Measurements from ENCODE around the gene OXCT2. TPM values are rescaled to one million over a fixed set of nuclear protein-coding genes. Genes with fewer than 3 reads are reported as not detected.

Gene OXCT2
- total and polyA plus RNA-seq, 12 donors, result 0.06 to 2.4 (median 0.42) TPM; not detected in 1

- Histone ChIP-seq H3K27ac (peak overlapping the region in 1 of 5 donors; percentile 22), H3K9me3 (replicated peaks in 1 of 3) (no peaks in the 10 kb centered on the region), H3K4me1 (replicated peaks in 1 of 2) (no peaks in the 10 kb centered on the region), H3K36me3 (replicated peaks in 1 of 2) (no peaks in the 10 kb centered on the region), H3K4me3 (no peak overlapping the region), H3K27me3 (peaks cover 26% of the 10 kb centered on the region)
- WGBS, 4 donors, result 40 to 56% (median 53%) methylated on average over 9 to 10 of the region's 10 CpGs
- no peak for DNase-seq
- TF ChIP-seq, protein P1, sequence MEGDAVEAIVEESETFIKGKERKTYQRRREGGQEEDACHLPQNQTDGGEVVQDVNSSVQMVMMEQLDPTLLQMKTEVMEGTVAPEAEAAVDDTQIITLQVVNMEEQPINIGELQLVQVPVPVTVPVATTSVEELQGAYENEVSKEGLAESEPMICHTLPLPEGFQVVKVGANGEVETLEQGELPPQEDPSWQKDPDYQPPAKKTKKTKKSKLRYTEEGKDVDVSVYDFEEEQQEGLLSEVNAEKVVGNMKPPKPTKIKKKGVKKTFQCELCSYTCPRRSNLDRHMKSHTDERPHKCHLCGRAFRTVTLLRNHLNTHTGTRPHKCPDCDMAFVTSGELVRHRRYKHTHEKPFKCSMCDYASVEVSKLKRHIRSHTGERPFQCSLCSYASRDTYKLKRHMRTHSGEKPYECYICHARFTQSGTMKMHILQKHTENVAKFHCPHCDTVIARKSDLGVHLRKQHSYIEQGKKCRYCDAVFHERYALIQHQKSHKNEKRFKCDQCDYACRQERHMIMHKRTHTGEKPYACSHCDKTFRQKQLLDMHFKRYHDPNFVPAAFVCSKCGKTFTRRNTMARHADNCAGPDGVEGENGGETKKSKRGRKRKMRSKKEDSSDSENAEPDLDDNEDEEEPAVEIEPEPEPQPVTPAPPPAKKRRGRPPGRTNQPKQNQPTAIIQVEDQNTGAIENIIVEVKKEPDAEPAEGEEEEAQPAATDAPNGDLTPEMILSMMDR (IDR thresholded peaks at IDR 0.05), result no peak
- intact Hi-C loops (cut with DNase I), result no loop called here
These were observed 43.8 kb downstream of the OXCT2 start for GRCh38 chr1:39727221-39727931.

DNA sequence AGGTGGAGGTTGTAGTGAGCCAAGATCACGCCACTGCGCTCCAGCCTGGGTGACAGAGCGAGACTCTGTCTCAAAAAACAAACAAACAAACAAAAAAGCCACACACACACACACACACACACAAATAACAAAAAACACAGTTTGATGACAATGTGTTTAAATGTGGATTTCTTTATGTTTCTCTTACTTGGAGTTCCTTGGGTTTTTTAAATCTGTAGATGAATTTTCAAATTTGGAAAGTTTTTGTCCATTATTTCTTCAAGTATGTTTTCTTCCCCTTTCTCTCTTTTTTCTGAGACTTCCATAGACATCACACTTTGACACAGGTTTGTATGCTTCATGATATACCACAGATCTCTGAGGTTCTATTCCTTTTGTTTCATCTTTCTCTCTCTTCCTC is 44.5 kb downstream of the OXCT2 start:
- Histone ChIP-seq H3K36me3 (replicated peaks in 1 of 2) (no peaks in the 10 kb centered on the region), H3K4me1 (replicated peaks in 1 of 2) (no peaks in the 10 kb centered on the region), H3K27me3 (peaks cover 26% of the 10 kb centered on the region), H3K4me3 (no peak overlapping the region), H3K9me3 (replicated peaks in 1 of 3) (no peaks in the 10 kb centered on the region), H3K27ac (no peak overlapping the region)
- WGBS, 4 donors, result 72 to 95% (median 83%) methylated on average over 3 of the region's 3 CpGs
- intact Hi-C loops (cut with DNase I), result no loop called here
- no peak for DNase-seq
- TF ChIP-seq POLR2A (IDR thresholded peaks at IDR 0.05), result no peak
- TF ChIP-seq, protein P1 (IDR thresholded peaks at IDR 0.05), result no peak

DNA sequence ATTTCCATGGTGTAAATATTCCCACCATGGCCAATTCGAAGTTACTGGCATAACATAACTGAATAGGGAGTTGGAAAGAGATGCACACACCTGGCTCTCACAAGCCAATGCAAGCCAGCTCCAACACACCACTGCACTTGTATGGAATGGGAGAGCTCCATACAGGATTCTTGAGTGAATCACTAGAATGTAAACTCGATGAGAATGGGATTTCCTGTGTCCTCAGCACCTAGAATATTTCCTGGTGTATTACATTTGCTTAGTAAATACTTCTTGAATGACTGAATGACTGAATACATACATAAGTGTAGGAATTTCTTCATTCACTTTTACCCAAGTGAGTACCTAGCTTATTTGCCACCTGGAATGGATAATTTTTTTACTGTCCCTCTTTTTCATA is 48.7 kb downstream of the OXCT2 start:
- WGBS, 4 donors, result 18 to 27% (median 22%) methylated on average over 2 of the region's 2 CpGs
- no peak for TF ChIP-seq POLR2A (IDR thresholded peaks at IDR 0.05)
- TF ChIP-seq, protein P1 (IDR thresholded peaks at IDR 0.05), result no peak
- intact Hi-C loops (cut with DNase I), result no loop called here

GRCh38 chr1:39721664-39722063 is 49.5 kb downstream of the OXCT2 start:
- intact Hi-C loops (cut with DNase I), result loop anchor here in 1 of 2 donors (2.0 kb wide), 1 partner anchor 115 kb away; no protein-coding TSS in a partner anchor
- Histone ChIP-seq H3K27me3 (peaks cover 6% of the 10 kb centered on the region), H3K27ac (peak overlapping the region in 1 of 5 donors; percentile 9), H3K4me3 (no peak overlapping the region), H3K9me3 (replicated peaks in 1 of 3) (no peaks in the 10 kb centered on the region), H3K36me3 (replicated peaks in 1 of 2) (no peaks in the 10 kb centered on the region), H3K4me1 (replicated peaks in 1 of 2) (no peaks in the 10 kb centered on the region)
- no peak for DNase-seq
- TF ChIP-seq POLR2A (IDR thresholded peaks at IDR 0.05), result no peak
- TF ChIP-seq, protein P1 (IDR thresholded peaks at IDR 0.05), result no peak

More for the DNA sequence above, 48.7 kb downstream of the OXCT2 start:
- no peaks in the 10 kb centered on the region for H3K36me3 ChIP-seq (replicated peaks in 1 of 2)
- H3K9me3 ChIP-seq (replicated peaks in 1 of 3), result no peaks in the 10 kb centered on the region
- H3K27me3 ChIP-seq, result peaks cover 11% of the 10 kb centered on the region
- H3K27ac ChIP-seq, result no peak overlapping the region
- H3K4me1 ChIP-seq (replicated peaks in 1 of 2), result no peaks in the 10 kb centered on the region
- DNase-seq, result no peak
- no peak overlapping the region for H3K4me3 ChIP-seq
